ENCODE measurements around the gene NOXO1.
"Not testable (repeated sequence)": the region's sequence is repeated elsewhere in the genome, so short reads cannot be mapped to it uniquely, and the experiment has no call there.

Gene NOXO1

DNA sequence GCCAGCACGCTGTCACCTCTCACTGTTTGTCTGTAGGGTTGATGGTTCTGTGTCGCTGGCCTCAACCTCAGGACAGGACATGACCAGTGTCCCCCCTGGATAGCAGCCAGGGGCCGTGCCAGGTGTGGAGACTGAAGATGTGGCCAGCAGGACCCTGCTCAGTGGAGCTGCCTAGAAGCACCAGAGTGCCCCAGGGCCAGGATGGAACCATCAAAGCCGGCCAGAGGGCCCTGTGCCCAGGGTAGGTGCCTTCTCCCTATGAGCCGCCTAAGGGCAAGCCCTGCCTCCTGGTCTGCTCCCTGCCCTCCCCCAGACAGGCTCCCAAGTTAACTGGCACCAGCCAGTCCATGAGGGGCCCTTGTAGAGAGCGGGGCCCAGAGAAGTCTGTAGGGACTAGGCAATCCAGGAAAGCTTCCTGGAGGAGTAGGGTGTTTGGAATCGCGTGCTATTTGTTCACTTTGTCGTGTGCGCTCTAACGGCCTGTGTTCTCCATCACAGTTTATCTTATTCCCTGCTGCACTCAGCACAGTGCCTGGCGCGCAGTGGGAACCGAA lies 22.5 kb downstream of the NOXO1 start:
- no peak for DNase-seq (ENCODE audit: insufficient read length, low spot score)
- TF ChIP-seq PAX5 (IDR thresholded peaks at IDR 0.05; ENCODE audit: insufficient read depth, low read length, severe bottlenecking) (no peak), POLR2A (IDR thresholded peaks at IDR 0.05; ENCODE audit: low read depth, low read length) (no peak), TAF1 (IDR thresholded peaks at IDR 0.05; ENCODE audit: low read depth, low read length) (no peak), POU2F2 (IDR thresholded peaks at IDR 0.05; ENCODE audit: low read depth, low read length) (no peak), SPI1 (IDR thresholded peaks at IDR 0.05; ENCODE audit: low read depth, low read length) (no peak), POLR2AphosphoS5 (IDR thresholded peaks at IDR 0.05; ENCODE audit: low read depth, low read length) (no peak)
- FAIRE-seq, result no peak

DNA sequence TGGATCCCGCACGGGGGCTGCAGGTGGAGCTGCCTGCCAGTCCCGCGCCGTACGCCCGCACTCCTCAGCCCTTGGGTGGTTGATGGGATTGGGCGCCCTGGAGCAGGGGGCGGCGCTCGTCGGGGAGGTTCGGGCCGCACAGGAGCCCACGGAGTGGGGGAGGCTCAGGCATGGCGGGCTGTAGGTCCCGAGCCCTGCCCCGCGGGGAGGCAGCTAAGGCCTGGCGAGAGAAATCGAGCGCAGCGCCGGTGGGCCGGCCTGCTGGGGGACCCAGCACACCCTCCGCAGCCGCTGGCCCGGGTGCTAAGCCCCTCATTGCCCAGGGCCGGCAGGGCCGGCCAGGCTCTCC lies 23.2 kb downstream of the NOXO1 start:
- DNase-seq (ENCODE audit: insufficient read length, low spot score); FAIRE-seq: not testable (repeated sequence)

DNA sequence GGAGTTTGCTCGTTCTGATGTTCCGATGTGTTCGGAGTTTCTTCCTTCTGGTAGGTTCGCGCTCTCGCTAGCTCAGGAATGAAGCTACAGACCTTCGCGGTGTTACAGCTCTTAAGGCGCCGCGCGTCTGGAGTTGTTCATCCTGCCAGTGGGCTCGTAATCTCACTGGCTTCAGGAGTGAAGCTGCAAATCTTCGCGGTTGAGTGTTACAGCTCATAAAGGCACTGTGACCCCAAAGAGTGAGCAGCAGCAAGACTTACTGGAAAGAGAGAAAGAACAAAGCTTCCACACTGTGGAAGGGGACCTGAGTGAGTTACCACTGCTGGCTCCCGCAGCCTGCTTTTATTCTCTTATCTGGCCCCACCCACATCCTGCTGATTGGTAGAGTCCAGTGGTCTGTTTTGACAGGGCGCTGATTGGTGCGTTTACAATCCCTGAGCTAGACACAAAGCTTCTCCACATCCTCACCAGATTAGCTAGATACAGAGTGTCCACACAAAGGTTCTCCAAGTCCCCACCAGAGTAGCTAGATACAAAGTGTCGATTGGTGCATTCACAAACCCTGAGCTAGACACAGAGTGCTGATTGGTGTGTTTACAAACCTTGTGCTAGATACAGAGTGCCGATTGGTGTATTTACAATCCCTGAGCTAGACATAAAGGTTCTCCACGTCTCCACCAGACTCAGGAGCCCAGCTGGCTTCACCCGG lies 23.7 kb downstream of the NOXO1 start:
- not testable (repeated sequence) for FAIRE-seq; DNase-seq (ENCODE audit: insufficient read length, low spot score)

DNA sequence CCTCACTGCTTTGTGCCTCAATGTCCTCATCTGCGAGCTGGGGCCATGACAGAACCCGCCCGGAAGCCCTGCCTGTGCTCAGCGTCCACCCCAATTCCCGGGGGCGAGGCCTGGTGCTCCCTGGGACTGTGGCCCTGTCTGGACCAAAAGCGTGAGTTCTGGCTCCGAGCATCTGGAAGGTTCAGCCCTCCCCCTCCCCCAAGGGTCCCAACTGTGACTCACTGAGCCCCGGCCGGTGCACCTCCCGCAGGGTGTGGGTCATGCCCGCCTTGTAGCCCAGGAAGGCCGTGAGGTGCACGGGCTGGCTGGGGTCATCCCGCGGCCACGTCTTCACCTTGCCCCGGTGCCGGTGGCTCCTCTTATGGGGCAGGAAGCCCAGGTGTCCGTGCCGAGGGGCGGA lies 27.5 kb downstream of the NOXO1 start:
- FAIRE-seq, result no peak
- no peak for DNase-seq (ENCODE audit: insufficient read length, low spot score)
- TF ChIP-seq PAX5 (IDR thresholded peaks at IDR 0.05; ENCODE audit: insufficient read depth, low read length, severe bottlenecking) (no peak), POLR2AphosphoS5 (IDR thresholded peaks at IDR 0.05; ENCODE audit: low read depth, low read length) (no peak), POLR2A (IDR thresholded peaks at IDR 0.05; ENCODE audit: low read depth, low read length) (no peak), SPI1 (IDR thresholded peaks at IDR 0.05; ENCODE audit: low read depth, low read length) (no peak), TAF1 (IDR thresholded peaks at IDR 0.05; ENCODE audit: low read depth, low read length) (no peak), POU2F2 (IDR thresholded peaks at IDR 0.05; ENCODE audit: low read depth, low read length) (no peak)

DNA sequence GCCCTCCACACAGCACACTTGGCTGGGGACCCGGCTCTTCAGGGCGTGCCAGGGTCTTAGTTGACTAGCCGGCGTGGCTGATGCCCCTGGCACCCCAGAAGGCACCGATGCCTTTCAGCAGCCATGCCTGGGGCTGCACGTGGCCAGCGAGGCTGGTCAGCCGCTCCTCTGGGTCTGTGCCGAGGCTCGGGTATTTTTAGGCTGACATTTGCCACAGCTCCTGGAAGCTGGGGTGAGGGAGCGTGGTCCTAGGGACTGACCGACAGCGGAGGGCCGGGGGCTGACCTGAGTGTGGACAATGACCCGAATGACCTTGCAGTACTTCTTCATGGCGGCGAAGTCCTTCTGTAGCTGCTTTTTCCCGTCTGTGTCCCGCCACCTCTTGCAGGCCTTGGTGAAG lies 30.7 kb downstream of the NOXO1 start:
- DNase-seq (ENCODE audit: insufficient read length, low spot score), result no peak
- FAIRE-seq, result no peak
- TF ChIP-seq POLR2AphosphoS5 (IDR thresholded peaks at IDR 0.05; ENCODE audit: low read depth, low read length), result no peak
- TF ChIP-seq PAX5 (IDR thresholded peaks at IDR 0.05; ENCODE audit: insufficient read depth, low read length, severe bottlenecking), result no peak
- TF ChIP-seq SPI1 (IDR thresholded peaks at IDR 0.05; ENCODE audit: low read depth, low read length), result no peak

DNA sequence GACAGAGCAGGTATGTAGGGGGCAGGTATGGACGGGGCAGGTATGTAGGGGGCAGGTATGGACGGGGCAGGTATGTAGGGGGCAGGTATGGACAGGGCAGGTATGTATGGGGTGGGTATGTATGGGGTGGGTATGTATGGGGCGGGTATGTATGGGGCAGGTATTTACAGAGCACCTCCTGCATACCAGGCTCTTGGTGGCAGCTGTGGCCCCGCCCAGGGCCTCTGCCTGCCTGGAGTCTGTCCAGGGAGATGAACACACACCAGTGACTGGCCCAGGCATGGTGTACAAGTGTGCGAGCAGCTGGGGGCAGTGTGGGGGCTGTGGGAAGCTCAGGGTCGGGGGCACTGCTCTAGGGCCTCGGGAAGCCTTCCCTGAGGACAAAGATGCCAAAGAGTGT lies 31.2 kb downstream of the NOXO1 start:
- TF ChIP-seq SPI1 (IDR thresholded peaks at IDR 0.05; ENCODE audit: low read depth, low read length) (no peak), POU2F2 (IDR thresholded peaks at IDR 0.05; ENCODE audit: low read depth, low read length) (no peak), PAX5 (IDR thresholded peaks at IDR 0.05; ENCODE audit: insufficient read depth, low read length, severe bottlenecking) (no peak), POLR2AphosphoS5 (IDR thresholded peaks at IDR 0.05; ENCODE audit: low read depth, low read length) (no peak), TAF1 (IDR thresholded peaks at IDR 0.05; ENCODE audit: low read depth, low read length) (no peak), POLR2A (IDR thresholded peaks at IDR 0.05; ENCODE audit: low read depth, low read length) (no peak)
- FAIRE-seq (no peak), DNase-seq (ENCODE audit: insufficient read length, low spot score) (no peak)

DNA sequence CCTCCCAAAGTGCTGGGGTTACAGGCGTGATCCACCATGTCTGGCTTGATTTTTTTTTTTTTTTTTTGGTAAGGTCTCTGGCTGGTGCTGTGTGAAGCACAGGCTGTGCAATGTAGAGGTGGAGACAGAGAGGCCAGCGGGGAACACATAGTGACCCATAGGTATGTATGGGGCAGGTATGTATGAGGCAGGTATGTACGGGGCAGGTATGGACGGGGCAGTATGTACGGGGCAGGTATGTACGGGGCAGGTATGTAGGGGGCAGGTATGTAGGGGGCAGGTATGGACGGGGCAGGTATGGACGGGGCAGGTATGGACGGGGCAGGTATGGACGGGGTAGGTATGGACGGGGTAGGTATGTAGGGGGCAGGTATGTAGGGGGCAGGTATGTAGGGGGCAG lies 31.8 kb downstream of the NOXO1 start:
- TF ChIP-seq PAX5 (IDR thresholded peaks at IDR 0.05; ENCODE audit: insufficient read depth, low read length, severe bottlenecking) (no peak), POLR2A (IDR thresholded peaks at IDR 0.05; ENCODE audit: low read depth, low read length) (no peak), POLR2AphosphoS5 (IDR thresholded peaks at IDR 0.05; ENCODE audit: low read depth, low read length) (no peak), TAF1 (IDR thresholded peaks at IDR 0.05; ENCODE audit: low read depth, low read length) (no peak), POU2F2 (IDR thresholded peaks at IDR 0.05; ENCODE audit: low read depth, low read length) (no peak), SPI1 (IDR thresholded peaks at IDR 0.05; ENCODE audit: low read depth, low read length) (no peak)
- DNase-seq (ENCODE audit: insufficient read length, low spot score) (no peak), FAIRE-seq (no peak)

DNA sequence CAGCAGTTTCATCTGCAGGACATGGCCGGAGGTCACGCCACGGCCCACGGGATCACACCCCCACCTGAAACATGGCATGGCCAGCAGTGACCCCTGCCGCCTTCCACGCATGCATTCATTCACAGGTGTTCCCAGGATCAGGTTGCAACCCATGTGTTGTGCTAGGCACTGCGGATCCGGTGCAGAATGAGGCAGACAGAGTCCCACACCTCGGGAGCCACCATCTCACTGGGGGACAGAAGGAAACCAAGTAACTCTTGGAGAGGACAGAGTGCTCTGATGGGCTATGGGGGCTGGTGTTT lies 33.9 kb downstream of the NOXO1 start:
- no peak for TF ChIP-seq PAX5 (IDR thresholded peaks at IDR 0.05; ENCODE audit: insufficient read depth, low read length, severe bottlenecking)
- no peak for TF ChIP-seq SPI1 (IDR thresholded peaks at IDR 0.05; ENCODE audit: low read depth, low read length)
- no peak for TF ChIP-seq POU2F2 (IDR thresholded peaks at IDR 0.05; ENCODE audit: low read depth, low read length)
- no peak for TF ChIP-seq POLR2AphosphoS5 (IDR thresholded peaks at IDR 0.05; ENCODE audit: low read depth, low read length)
- no peak for TF ChIP-seq TAF1 (IDR thresholded peaks at IDR 0.05; ENCODE audit: low read depth, low read length)
- TF ChIP-seq POLR2A (IDR thresholded peaks at IDR 0.05; ENCODE audit: low read depth, low read length), result no peak
- FAIRE-seq (no peak), DNase-seq (ENCODE audit: insufficient read length, low spot score) (no peak)

DNA sequence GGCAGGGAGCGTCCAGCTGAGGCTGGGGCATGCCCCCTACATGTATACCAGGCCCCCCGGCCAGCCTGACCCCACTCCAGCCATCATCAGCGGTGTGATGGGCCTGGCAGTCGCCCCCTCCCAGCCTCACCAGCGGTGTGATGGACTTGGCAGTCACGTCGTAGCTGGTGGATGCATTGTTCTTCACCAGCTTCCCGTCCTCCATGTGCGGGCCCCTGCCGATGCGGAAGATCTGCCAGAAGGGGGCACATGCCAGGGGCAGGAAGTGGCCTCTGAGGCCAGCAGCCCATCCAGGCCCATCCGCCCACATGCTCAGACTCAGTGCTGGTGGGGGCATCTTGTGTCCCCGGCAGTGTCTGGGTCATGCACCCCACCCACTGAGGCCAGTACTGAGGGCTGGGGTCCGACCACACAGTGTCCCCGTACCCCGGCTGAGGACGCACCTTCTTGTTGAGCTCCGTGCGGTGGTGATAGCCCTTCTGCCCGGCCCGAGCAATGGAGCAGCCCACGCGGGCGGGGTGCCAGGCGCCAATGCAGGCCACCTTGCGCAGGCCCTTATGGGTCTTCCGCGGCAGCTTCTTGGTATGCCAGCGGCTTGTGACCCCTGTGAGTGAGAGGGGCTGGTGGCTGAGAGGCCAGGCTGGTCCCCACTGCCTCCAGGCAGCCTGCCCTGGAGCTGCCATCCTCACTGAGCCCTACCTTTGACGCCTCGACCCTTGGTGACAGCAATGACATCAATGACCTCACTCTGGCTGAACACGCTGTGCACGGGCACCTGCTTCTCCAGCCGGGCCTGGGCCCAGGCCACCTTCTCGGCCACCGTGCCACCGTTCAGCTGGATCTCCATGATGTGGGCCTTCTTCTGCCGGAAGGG lies 34.5 kb downstream of the NOXO1 start:
- TF ChIP-seq SPI1 (IDR thresholded peaks at IDR 0.05; ENCODE audit: low read depth, low read length), result no peak
- no peak for TF ChIP-seq POLR2AphosphoS5 (IDR thresholded peaks at IDR 0.05; ENCODE audit: low read depth, low read length)
- TF ChIP-seq POU2F2 (IDR thresholded peaks at IDR 0.05; ENCODE audit: low read depth, low read length), result no peak
- TF ChIP-seq PAX5 (IDR thresholded peaks at IDR 0.05; ENCODE audit: insufficient read depth, low read length, severe bottlenecking), result no peak
- no peak for TF ChIP-seq TAF1 (IDR thresholded peaks at IDR 0.05; ENCODE audit: low read depth, low read length)
- FAIRE-seq, result no peak
- no peak for DNase-seq (ENCODE audit: insufficient read length, low spot score)
